ENCODE data around the gene ANKS1B. TPM values are rescaled to one million over a fixed set of nuclear protein-coding genes. Genes with fewer than 3 reads are reported as not detected.

The ANKS1B gene
- total and polyA plus RNA-seq, 11 donors, result 0.62 to 5.8 (median 1.8) TPM

DNA sequence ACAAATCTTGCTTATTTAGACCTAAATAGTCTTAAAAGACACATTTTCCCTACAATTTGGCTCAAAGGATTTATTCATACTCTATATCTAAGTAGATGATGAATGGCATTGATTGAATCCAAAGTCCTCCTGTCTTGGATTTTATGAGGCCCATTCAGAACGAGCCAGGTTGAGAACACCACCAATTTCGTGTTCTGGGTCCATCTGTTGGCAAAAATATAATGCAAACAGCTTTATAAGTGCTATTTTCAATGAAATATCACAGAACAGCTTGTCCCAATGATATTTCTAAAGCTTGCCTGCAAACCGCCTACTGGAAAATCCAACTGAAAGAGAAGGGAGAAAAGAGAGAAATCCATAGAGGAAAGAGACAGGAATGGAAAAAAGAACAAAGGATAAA is 542.0 kb downstream of the ANKS1B start:
- H3K4me3 ChIP-seq, result no peak overlapping the region
- TF ChIP-seq POLR2A (IDR thresholded peaks at IDR 0.05), result no peak
- TF ChIP-seq, protein P1, sequence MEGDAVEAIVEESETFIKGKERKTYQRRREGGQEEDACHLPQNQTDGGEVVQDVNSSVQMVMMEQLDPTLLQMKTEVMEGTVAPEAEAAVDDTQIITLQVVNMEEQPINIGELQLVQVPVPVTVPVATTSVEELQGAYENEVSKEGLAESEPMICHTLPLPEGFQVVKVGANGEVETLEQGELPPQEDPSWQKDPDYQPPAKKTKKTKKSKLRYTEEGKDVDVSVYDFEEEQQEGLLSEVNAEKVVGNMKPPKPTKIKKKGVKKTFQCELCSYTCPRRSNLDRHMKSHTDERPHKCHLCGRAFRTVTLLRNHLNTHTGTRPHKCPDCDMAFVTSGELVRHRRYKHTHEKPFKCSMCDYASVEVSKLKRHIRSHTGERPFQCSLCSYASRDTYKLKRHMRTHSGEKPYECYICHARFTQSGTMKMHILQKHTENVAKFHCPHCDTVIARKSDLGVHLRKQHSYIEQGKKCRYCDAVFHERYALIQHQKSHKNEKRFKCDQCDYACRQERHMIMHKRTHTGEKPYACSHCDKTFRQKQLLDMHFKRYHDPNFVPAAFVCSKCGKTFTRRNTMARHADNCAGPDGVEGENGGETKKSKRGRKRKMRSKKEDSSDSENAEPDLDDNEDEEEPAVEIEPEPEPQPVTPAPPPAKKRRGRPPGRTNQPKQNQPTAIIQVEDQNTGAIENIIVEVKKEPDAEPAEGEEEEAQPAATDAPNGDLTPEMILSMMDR (IDR thresholded peaks at IDR 0.05), result no peak
- intact Hi-C loops (cut with DNase I), result no loop called here
- no peaks in the 10 kb centered on the region for H3K4me1 ChIP-seq
- no peaks in the 10 kb centered on the region for H3K36me3 ChIP-seq
- peaks cover 0 to 14% (median 0%) of the 10 kb centered on the region in 12 donors for H3K9me3 ChIP-seq
- WGBS, 4 donors, result 46 to 56% (median 53%) methylated on average over 3 of the region's 3 CpGs
- no peak overlapping the region for H3K27ac ChIP-seq
- no peak for DNase-seq
- no peaks in the 10 kb centered on the region for H3K27me3 ChIP-seq
- ATAC-seq, result no peak

DNA sequence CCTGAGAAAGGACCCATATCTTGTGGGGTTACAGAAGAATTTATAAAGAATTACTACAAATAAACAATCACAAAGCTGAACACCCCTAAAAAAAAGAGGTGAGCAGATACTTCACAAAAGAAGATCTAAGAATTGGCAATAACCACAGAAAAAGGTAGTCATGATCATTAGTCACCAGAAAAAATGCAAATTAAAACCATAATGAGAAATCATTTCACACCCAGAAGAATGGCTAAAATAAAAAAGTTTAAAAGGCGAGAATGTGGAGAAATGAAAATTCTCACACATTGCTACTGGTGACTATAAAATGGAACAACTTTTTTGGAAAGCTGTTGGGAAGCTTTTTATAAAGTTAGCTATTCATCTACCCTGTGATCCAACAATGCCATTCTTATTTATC is 545.3 kb downstream of the ANKS1B start:
- H3K27ac ChIP-seq, result no peak overlapping the region
- ATAC-seq (no peak), DNase-seq (no peak)
- H3K9me3 ChIP-seq, result no peaks in the 10 kb centered on the region
- H3K4me3 ChIP-seq, result no peak overlapping the region
- H3K36me3 ChIP-seq, result no peaks in the 10 kb centered on the region
- no peaks in the 10 kb centered on the region for H3K27me3 ChIP-seq
- intact Hi-C loops (cut with DNase I), result no loop called here
- 81 to 85% (median 83%) methylated on average over 1 of the region's 1 CpG for WGBS, 4 donors
- no peak for TF ChIP-seq POLR2A (IDR thresholded peaks at IDR 0.05)
- TF ChIP-seq, protein P1 (IDR thresholded peaks at IDR 0.05), result no peak
- no peaks in the 10 kb centered on the region for H3K4me1 ChIP-seq

DNA sequence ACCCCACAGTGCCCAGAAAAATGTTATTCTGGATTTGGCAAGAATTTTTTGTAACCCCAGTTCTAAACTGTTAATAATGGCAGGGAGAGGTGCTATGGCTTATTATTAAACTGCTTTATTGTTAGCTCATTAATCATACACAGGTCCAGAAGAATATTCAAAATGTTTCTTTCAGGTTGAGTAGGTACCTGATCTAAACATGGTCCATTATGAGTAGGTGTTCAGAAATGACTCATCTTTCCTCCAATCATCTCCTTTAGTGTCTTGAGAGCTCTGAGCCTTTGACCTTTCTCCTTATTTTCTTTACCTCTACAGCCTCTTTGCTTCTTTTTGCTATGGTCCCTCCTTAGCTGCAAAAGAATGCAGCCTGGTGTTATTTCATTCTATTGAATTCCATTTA is 548.2 kb downstream of the ANKS1B start:
- DNase-seq (no peak), ATAC-seq (no peak)
- no peaks in the 10 kb centered on the region for H3K27me3 ChIP-seq
- TF ChIP-seq, protein P1 (IDR thresholded peaks at IDR 0.05), result no peak
- TF ChIP-seq POLR2A (IDR thresholded peaks at IDR 0.05), result no peak
- H3K9me3 ChIP-seq, result no peaks in the 10 kb centered on the region
- no peaks in the 10 kb centered on the region for H3K36me3 ChIP-seq
- no peak overlapping the region for H3K27ac ChIP-seq
- intact Hi-C loops (cut with DNase I), result no loop called here
- no peaks in the 10 kb centered on the region for H3K4me1 ChIP-seq
- no peak overlapping the region for H3K4me3 ChIP-seq

DNA sequence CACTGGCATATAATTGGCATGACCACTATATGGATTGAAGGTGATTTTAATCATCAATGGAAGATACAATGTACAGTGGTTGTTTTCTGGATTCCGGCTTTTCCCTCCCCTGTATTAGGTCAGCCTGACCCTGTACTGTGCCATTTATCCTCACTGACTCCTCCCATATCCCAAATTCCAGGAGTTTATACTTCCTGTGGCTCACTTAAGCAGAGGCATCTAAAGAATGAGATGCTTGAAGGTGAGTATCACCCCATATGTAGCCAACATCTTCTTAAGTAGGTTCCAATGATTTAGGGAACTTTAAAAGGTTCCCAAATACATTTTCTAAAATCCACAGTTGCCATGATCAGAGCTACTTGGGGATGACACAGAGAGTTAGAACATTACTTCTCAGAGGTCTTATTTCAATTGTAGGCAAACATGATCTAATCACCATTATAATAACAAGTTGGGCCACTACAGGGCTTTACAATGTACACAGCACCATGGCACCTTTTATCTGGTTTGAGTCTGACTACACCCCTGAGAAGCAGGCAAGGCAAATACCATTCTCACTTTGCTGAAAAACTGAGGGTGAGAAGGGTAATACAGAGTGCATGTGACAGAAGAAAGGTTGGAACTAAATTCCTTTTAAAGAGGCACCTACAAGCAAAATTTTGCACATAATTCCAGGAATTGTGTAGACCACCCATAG is 549.5 kb downstream of the ANKS1B start:
- Histone ChIP-seq H3K4me1 (no peaks in the 10 kb centered on the region), H3K9me3 (no peaks in the 10 kb centered on the region), H3K36me3 (no peaks in the 10 kb centered on the region), H3K27me3 (no peaks in the 10 kb centered on the region), H3K4me3 (no peak overlapping the region), H3K27ac (no peak overlapping the region)
- intact Hi-C loops (cut with DNase I), result no loop called here
- WGBS, 4 donors, result 68 to 81% (median 74%) methylated on average over 1 of the region's 1 CpG
- TF ChIP-seq, protein P1 (IDR thresholded peaks at IDR 0.05), result no peak
- no peak for TF ChIP-seq POLR2A (IDR thresholded peaks at IDR 0.05)
- ATAC-seq (no peak), DNase-seq (no peak)
